GM18526 (cell line): ENCODE results near the gene RARB.

Experiments used
- POLR2A ChIP-seq: IDR thresholded peaks from 3 replicates; pipeline ENCODE4 v1.6.1; 2011; ENCODE audit not compliant: insufficient read length; ENCODE audit errors: extremely low read depth

The RARB gene

DNA sequence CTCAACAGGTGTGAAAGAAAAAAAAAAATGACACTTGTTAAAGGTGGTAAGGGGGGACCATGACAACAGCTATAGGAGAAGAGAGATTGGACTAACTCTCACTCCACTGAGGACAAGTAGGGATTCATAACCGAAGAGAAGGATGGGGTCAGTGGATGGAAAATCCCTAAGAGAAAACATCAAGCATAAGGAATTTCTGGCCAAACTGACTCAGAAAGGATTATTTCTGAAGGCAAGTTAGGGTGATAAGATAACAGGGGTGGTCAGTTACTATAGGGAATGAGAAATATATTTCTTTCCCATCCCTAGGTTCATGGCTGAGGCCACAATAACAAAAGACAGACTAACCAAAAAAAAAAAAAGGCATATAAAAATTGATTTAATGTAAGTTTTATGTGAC, 9.5 kb upstream of the RARB start:
- TF ChIP-seq POLR2A, result no peak

DNA sequence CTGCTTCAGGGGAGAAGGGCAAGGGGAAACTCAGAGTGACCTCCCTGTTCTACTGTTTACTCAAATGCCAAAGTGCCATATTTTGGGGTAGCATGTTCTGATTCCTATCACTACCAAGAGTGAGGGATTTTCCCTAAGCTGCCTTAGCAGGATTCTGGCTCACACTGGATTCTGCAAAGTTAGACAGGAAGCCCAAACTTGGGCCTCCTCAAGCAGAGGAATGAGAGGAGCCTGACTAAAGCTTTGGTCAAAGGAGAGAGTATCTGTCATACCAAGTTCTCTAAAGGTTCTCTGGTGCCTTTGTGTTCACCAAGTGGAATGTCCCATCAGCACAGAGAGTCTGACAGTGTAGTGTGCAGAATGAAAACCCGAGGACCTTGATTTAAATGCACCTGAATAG, 8.8 kb upstream of the RARB start:
- no peak for TF ChIP-seq POLR2A

DNA sequence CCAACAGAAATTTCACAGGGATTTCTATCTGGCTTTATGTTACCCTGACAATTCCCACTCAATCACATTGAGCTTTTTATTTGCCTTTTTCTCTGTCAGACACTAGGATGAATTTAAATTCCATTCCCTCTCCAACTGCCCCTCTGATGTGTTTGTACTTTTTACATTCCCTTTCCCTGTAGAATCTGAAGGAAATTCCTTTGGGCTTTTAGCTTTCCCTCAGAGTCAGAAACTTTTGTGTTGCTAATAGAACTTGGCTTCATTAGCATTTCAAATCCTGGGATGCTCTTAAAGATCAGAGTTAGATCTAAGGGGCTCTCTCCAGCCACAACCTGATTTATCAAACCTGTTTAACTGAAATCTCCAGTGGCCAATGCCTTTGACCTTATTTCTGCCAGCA, 7.9 kb upstream of the RARB start:
- no peak for TF ChIP-seq POLR2A

DNA sequence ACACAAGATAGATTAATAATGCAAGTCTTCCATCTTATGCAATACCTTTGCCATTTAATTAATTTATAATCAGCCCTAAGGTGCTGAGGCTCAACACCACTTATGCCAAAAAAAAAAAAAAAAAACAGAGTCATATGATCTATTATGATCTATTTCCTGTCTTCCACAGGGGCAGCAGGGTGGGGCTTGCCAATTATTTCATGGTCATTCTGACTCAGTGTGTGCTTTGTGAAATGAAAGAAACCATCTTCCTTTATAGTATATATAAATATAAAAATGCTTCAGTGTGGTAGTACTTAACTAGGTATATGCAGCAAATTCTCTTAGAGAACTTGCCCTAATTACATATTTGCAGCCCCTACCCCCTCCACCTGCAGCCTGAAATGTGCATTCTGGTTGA, 7.2 kb upstream of the RARB start:
- TF ChIP-seq POLR2A, result no peak

DNA sequence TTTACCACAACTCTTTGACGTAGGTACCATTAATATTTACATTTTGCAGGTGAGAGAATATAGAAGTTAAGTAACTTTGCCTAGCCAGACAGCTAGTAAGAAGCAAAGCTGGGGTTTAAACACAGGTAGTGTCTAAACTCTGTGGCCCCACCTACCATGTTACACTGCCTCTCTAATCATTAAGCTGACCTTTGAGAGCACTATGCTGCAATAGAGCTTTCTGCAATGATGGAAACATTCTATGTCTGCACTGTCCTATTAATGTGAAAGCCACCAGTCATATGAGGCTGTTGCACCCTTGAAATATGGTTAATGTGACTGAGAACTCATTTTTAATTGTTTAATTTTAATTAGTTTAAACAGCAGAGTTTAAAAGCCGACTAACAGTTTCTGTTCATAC, 6.3 kb upstream of the RARB start:
- TF ChIP-seq POLR2A, result no peak

DNA sequence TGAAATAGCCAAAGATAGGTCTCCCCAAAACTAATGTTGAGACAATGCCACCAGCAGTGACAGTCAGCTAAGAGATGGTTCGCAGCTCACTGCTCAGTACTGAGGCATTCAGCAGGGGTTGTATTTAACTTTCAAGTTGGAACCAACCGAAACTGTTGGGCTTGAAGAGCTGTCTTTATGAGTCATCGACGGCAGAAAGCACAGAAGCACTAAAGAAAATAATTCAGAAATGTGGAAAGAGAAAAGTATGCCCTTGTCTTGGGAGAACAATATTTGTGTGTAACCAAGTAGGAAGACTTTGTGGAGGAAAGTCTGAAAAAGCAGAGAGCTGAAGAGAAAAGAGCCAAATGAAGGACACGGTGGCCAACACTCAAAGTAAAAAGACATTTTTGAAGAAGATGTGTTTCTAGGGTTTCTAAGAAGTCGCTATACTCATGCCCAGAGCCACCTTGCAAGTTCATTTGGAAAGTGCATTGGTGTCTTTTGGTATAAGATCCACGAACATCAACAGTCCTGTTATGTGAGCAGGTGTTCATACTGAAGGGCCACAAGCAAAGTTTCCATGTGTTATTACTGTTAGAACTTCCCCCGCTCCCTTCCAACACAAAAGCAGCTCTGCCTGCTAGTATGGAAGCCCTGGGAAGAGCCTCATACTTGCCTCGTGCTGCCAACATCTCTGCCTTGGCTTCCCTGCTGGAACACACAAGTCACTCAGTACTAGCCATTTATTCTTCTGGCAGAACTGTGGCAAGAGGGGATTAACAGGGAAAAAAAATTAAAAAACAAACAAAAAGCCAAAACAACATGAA, 4.1 kb upstream of the RARB start:
- TF ChIP-seq POLR2A, result no peak

DNA sequence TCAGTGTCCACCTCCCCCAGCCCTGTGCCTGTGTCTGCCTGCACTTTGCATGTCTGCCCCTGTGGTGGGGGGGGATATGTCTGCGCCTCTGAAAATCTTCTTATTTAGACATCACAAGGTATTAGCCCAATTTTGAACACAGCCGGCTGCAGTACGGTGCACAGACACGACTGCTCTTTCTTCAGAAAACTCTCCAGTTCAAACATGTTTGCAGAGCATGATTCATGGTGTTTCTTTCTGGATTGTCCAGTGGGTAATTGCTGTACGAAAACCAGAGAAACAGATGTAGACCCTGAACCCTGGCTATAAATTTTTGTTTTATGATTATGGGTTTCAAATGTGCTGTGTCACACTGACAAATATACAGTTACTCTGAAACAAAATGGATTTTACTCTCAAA, 3.4 kb upstream of the RARB start:
- TF ChIP-seq POLR2A, result no peak

DNA sequence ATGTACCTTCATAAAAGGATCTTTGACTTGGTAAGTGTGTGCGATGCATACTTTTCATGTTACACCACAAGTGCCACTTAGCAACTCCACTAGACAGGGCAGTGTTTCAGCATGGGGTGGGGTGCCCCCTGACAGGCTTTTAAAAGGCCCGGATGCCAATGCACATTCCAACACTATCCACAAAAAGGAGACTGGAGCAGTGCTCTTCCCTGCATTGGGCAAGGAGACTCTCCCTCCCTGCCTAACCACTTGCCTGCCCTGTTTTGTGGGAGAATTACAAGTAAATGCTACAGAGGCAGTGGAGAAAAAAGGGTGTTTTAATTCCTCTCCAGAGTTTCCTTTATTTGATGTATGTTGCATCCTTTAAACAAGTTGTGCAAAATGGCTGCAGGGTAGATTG, 1.7 kb upstream of the RARB start:
- no peak for TF ChIP-seq POLR2A

DNA sequence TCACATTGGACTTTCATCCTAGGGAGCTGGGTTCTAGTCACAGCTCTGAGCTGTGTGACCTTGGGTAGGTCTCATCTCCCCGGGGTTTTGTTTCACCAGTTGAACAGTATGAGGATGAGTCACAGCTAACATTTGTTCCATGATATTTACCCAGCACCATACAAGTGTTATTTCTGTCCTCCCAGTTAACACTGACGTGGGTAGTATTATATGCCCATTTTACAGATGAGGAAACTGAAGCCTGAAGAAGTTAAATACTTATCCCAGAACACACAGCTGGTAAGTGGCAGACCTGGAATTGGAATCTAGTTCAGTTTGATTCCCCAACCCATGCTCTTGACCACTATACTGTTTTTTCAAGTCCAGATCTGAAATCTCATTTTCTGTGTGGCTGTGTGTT, 908 bp upstream of the RARB start:
- no peak for TF ChIP-seq POLR2A

DNA sequence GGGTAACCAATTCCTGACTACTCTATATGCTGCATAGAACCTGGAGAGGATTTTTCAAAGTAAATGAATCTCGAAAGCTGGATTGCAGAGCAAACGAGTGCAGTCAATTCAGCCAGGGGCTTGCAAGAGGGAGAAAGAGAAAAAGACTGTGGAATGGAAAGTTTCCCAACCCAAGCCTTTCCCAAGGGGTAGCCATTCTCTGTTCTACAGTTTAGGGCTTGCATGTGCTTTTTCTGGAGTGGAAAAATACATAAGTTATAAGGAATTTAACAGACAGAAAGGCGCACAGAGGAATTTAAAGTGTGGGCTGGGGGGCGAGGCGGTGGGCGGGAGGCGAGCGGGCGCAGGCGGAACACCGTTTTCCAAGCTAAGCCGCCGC, 511 bp upstream of the RARB start:
- no peak for TF ChIP-seq POLR2A

DNA sequence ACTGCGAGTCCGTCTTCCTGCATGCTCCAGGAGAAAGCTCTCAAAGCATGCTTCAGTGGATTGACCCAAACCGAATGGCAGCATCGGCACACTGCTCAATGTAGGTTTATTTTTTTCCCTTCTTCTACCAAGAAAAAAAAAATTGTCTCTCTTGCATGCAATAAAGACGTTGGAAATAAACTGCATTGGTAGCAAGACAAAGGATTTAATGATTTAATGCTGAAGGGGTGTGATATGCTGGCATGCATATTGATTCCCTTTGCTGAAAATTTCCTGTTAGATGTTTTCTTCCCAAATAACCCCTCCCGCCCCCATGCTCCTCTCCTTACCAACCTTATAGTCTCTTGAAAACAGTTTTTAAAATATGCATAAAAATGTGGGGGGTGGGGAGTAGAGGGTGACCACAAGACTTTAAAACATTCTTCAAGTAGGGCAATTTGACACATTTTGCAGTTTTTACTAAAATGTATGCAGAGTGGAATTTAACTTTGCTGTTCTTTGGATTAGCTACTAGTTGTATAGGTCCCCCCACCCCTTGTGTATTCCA, 799 bp downstream of the RARB start:
- TF ChIP-seq POLR2A, result no peak

DNA sequence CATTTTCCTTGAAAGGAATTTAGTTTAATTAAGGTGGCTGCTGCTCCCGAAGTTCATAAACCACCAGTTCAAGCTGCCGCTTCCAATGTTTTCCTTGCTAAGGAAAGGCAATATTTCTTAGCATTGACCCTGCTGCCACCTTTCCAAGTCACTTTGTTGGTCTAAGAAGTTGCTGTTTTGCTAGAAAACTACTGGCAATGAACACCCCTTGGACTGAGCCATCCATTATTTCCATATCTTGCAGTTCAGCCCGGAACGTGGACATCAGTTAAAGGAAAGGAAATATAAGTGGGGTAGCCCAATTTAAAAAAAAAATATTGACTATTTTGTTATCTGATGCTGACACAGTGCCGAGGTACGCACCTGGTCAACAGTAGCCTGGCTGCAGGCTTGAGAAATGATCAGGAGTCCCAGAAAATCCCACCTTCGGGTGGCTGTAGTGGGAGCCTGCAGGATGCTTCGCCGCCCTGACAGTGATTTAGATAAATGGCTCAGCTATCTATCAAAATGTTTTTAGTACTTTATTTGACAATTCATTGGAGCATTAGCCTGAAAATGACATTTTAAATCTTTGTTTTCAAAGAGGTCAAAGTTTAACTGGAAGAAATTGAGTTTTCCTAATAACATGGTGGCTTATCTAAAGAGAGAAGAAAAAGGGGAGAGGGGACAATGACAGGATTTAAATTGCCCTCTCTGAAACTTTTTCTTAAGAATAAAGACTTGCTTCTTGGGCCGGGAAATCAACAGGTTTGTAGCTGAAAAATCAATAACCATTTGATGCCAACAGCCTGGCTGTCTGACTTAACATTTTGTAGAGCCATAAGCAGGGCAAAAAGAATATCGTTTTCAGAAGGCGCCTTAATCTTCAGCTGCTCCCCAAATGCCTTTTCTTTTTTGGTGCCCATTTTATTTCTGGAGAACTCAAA, 1.6 kb downstream of the RARB start:
- TF ChIP-seq POLR2A, result no peak

DNA sequence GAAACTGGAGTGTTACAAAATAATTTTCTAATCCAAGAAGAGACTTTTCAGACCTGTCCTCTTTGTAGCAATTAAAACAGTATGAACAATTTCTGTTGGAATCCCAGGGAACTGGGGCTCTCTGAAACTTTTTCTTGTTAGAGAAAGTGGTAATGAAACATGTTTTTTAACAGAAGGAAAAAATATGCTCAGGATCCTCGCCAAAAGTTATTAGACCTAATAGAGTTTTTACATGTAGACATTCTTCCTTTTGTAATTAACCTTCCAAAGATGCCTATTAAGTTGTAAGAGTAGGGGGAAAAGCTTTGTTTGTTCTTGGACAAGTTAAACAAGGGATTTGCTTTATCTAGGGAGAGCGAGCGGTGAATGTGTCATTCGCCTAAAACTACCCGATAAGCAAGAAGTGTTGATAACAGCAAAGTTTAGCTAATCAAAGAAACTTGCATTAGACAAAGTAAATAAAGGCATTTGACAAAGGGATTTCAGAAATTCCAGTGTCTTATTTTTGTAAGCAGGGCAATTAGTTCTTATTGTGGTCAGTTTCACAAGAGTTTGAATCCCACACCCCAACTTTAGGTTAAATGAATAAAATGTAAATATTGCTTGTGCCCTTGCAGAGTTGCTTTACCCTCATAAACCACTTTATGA, 2.3 kb downstream of the RARB start:
- TF ChIP-seq POLR2A, result no peak

DNA sequence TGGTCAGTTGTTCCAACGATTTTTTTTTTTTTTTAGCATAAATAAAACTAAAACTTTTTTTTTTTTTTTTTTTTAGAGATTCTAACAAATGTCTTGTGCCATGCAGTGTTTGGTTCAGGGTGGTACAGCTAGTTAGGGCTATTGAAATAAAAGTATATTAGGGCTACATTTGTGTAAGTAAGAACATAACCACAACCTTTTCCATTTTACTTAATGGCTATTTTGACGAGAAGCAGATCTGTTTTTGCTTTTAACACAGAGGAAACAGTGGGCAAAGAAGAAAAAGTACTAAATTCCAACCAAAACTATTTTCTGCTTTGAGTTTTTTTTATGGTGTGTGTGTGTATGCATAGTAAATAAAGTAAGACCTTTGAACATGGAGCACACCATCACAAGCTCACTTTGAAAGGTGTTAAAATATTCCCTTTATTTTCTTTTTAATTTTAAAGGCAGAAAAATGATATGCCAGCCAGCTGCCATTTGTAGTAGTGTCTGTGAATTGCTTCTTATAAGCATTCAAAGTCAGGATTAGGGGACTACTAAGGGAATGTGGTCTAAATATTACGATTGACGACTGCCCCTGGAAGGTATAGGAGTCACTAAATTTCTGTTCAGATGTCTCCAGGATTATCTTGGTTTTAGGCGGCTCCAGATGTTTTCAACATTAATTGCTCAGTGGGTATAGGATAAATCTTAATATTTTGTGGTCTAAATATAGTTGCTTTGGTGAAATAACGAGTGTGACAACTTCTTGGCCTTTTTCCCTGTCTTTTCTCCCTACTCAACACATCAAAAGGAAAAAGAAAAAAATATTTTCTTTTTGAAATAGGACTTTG, 3.1 kb downstream of the RARB start:
- TF ChIP-seq POLR2A, result no peak

DNA sequence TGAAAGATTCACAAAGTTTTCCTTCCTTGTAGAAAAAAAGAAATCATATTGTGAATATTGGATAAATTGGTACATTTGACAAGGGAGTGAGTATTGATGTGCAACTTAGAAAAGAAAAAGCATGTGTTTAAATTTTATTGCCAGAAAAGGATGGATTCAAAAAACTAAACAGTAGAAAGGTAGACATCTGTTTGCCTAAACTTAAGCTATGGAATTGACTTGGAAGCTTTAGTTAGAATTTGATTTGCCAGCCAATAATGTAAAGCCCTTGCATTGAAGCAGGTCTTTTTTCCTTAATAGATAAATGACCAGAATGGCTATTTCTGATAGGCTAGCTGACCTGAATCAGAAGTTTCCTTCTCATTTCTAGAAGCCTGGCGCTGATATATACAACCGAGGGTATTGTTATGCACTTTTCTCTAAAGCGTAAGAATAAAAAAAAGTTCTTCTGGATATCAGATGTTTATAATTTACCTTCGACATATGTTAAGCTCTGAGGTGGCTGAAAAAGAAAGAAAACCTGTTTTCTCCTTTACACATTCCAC, 4.2 kb downstream of the RARB start:
- no peak for TF ChIP-seq POLR2A

DNA sequence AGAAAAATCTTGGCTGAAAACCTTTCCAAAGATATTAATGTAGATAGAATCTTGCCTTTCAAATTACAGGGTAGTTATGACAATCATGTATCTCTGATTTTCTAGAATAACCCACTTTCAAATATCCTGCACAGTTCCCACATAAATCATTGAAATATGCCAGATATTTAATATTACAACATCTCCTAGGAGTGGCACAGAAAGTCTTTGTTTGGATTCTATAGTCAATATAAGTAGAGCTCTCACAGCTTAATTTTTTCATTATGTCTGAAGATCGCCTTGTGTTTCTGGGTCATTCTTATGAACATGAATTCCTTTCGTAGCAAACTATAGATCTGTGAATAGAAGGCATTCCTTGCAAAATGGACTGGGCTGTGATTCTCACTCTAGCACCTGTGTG, 5.0 kb downstream of the RARB start:
- no peak for TF ChIP-seq POLR2A
